ENCODE data around the gene GLCE. TPM values are rescaled to one million over a fixed set of nuclear protein-coding genes. Genes with fewer than 3 reads are reported as not detected.

GLCE gene
- total RNA-seq, 1 experiment from 2014 or later = 7.5 TPM

DNA sequence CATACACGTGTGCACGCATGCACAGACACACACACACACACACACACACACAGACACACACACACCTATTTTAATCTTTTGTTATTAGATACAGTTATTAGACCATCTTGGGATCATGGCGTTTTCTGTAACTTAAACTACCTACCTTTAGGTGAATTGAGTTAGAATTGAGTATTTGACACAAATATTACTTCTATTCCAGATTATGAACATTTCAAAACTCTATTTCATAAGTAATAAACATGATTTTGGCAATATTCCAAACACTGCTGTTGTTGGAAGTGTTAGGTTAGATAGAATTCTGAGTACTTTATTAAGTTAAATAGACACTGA is 65.6 kb downstream of the GLCE start:
- Mint-ChIP-seq H3K4me3 (ENCODE audit: unreplicated experiment) (no peak overlapping the region), H3K27ac (ENCODE audit: low read depth, unreplicated experiment) (no peak overlapping the region), H3K9me3 (ENCODE audit: unreplicated experiment) (peaks cover 11% of the 10 kb centered on the region), H3K27me3 (ENCODE audit: insufficient read depth, unreplicated experiment) (no peaks in the 10 kb centered on the region), H3K4me1 (ENCODE audit: insufficient read depth, unreplicated experiment) (peaks cover 6% of the 10 kb centered on the region), H3K36me3 (ENCODE audit: insufficient read depth, unreplicated experiment) (peaks cover 7% of the 10 kb centered on the region)
- BruUV-seq (replicated peaks) = no TSS peak
- intact Hi-C loops (cut with micrococcal nuclease) = no loop called here
- no peak for DNase-seq (ENCODE audit: unreplicated experiment)
- POLR2A ChIA-PET = interaction anchor here (1.0 to 1.7 kb wide), 2 partner anchors 66 to 153 kb away, joined by 3 to 4 read pairs; partner anchors contain the start of gene GLCE
- TF ChIP-seq, protein P1, sequence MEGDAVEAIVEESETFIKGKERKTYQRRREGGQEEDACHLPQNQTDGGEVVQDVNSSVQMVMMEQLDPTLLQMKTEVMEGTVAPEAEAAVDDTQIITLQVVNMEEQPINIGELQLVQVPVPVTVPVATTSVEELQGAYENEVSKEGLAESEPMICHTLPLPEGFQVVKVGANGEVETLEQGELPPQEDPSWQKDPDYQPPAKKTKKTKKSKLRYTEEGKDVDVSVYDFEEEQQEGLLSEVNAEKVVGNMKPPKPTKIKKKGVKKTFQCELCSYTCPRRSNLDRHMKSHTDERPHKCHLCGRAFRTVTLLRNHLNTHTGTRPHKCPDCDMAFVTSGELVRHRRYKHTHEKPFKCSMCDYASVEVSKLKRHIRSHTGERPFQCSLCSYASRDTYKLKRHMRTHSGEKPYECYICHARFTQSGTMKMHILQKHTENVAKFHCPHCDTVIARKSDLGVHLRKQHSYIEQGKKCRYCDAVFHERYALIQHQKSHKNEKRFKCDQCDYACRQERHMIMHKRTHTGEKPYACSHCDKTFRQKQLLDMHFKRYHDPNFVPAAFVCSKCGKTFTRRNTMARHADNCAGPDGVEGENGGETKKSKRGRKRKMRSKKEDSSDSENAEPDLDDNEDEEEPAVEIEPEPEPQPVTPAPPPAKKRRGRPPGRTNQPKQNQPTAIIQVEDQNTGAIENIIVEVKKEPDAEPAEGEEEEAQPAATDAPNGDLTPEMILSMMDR (IDR thresholded peaks at IDR 0.05; ENCODE audit: unreplicated experiment) = no peak
- CTCF ChIA-PET = interaction anchor here (0.6 to 1.2 kb wide), 3 partner anchors 167 to 172 kb away, joined by 3 to 4 read pairs (median 3); no protein-coding TSS in a partner anchor

DNA sequence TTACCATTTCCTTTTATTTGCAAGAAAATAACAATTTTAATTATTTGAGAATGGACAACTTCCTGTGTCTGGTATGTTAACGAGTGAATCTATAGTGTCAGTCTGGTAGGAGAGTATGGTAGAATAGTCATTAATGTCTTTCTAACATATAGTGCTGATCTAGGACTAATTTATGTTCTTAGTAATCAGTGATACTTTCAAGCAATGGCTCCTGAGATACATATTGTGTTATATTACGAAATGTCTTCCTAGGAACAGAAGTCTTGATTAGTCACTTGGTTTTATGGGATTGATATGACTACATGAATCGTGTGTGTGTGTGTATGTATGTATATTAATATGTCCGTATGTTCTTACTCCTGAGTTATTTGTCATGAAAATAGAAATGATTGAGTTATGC is 71.7 kb downstream of the GLCE start:
- POLR2A ChIA-PET = interaction anchor here (0.7 kb wide), 1 partner anchor 23 kb away, joined by 3 read pairs; no protein-coding TSS in a partner anchor
- Mint-ChIP-seq H3K36me3 (ENCODE audit: insufficient read depth, unreplicated experiment) (peaks cover 7% of the 10 kb centered on the region), H3K27me3 (ENCODE audit: insufficient read depth, unreplicated experiment) (no peaks in the 10 kb centered on the region), H3K9me3 (ENCODE audit: unreplicated experiment) (no peaks in the 10 kb centered on the region), H3K4me1 (ENCODE audit: insufficient read depth, unreplicated experiment) (peaks cover 21% of the 10 kb centered on the region), H3K4me3 (ENCODE audit: unreplicated experiment) (no peak overlapping the region), H3K27ac (ENCODE audit: low read depth, unreplicated experiment) (no peak overlapping the region)
- intact Hi-C loops (cut with micrococcal nuclease) = loop anchor here (5.0 kb wide), 1 partner anchor 180 kb away; the partner anchor contains the start of gene KIF23
- DNase-seq (ENCODE audit: unreplicated experiment) = peak; percentile 61
- CTCF ChIA-PET = interaction anchor here (1.0 kb wide), 2 partner anchors 12 to 35 kb away, joined by 3 to 4 read pairs; no protein-coding TSS in a partner anchor
- TF ChIP-seq, protein P1 (IDR thresholded peaks at IDR 0.05; ENCODE audit: unreplicated experiment) = no peak
- no TSS peak for BruUV-seq (replicated peaks)

GRCh38 chr15:69232765-69233164 is 72.3 kb downstream of the GLCE start:
- intact Hi-C loops (cut with micrococcal nuclease) = loop anchor here (5.0 kb wide), 1 partner anchor 180 kb away; the partner anchor contains the start of gene KIF23
- Mint-ChIP-seq H3K36me3 (ENCODE audit: insufficient read depth, unreplicated experiment) (peaks cover 7% of the 10 kb centered on the region), H3K27ac (ENCODE audit: low read depth, unreplicated experiment) (no peak overlapping the region), H3K9me3 (ENCODE audit: unreplicated experiment) (no peaks in the 10 kb centered on the region), H3K4me1 (ENCODE audit: insufficient read depth, unreplicated experiment) (peaks cover 21% of the 10 kb centered on the region), H3K4me3 (ENCODE audit: unreplicated experiment) (no peak overlapping the region), H3K27me3 (ENCODE audit: insufficient read depth, unreplicated experiment) (no peaks in the 10 kb centered on the region)
- POLR2A ChIA-PET = interaction anchor here (1.0 to 1.2 kb wide), 2 partner anchors 10 to 43 kb away, joined by 3 read pairs; no protein-coding TSS in a partner anchor
- DNase-seq (ENCODE audit: unreplicated experiment) = no peak
- BruUV-seq (replicated peaks) = no TSS peak
- CTCF ChIA-PET = interaction anchor here (0.6 to 1.0 kb wide), 3 partner anchors 11 to 759 kb away, joined by 3 to 4 read pairs (median 3); no protein-coding TSS in a partner anchor
- TF ChIP-seq, protein P1 (IDR thresholded peaks at IDR 0.05; ENCODE audit: unreplicated experiment) = no peak

GRCh38 chr15:69234676-69235075 is 74.2 kb downstream of the GLCE start:
- no TSS peak for BruUV-seq (replicated peaks)
- H3K4me1 Mint-ChIP-seq (ENCODE audit: insufficient read depth, unreplicated experiment) = peaks cover 21% of the 10 kb centered on the region

More at GRCh38 chr15:69234676-69235075, 74.2 kb downstream of the GLCE start:
- Mint-ChIP-seq H3K27me3 (ENCODE audit: insufficient read depth, unreplicated experiment) (no peaks in the 10 kb centered on the region), H3K27ac (ENCODE audit: low read depth, unreplicated experiment) (no peak overlapping the region), H3K9me3 (ENCODE audit: unreplicated experiment) (no peaks in the 10 kb centered on the region), H3K4me3 (ENCODE audit: unreplicated experiment) (no peak overlapping the region), H3K36me3 (ENCODE audit: insufficient read depth, unreplicated experiment) (peaks cover 7% of the 10 kb centered on the region)
- POLR2A ChIA-PET = no interaction called here
- TF ChIP-seq, protein P1 (IDR thresholded peaks at IDR 0.05; ENCODE audit: unreplicated experiment) = no peak
- no peak for DNase-seq (ENCODE audit: unreplicated experiment)
- intact Hi-C loops (cut with micrococcal nuclease) = loop anchor here (5.0 kb wide), 1 partner anchor 178 kb away; the partner anchor contains the start of gene KIF23
- CTCF ChIA-PET = interaction anchor here (0.7 to 1.2 kb wide), 2 partner anchors 53 to 160 kb away, joined by 3 to 4 read pairs; no protein-coding TSS in a partner anchor

Measured in MCF 10A (cell line).